GM21390 (cell line): ENCODE results near the gene SP140.
A peak's percentile ranks its signal among the peaks of the same experiment; 100 is the strongest.
"Not testable (repeated sequence)": the region's sequence is repeated elsewhere in the genome, so short reads cannot be mapped to it uniquely, and the experiment has no call there.

Experiments
- ATAC-seq: cut with Tn5 transposase; IDR thresholded peaks from one replicate; pipeline ENCODE4 v1.9.1; 2021; ENCODE audit not compliant: unreplicated experiment

The SP140 gene

DNA sequence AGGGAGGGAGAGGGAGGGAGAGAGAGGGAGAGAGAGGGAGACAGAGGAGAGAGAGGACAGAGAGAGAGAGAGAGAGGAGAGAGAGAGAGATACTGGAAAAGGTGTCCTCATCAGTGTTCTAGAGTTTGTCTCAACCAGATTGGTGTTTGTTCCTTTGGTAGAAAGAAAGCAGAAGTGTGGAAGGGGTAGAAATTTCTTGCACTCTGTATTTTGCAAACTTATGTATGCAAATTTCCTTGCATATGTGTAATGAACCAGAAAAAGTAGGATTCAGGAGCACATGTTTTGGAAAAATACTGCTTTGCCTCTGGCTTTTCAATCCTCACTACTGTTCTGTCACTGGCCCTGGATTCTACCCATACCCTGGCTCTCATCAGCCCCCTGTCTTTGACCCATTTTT is 1.1 kb upstream of the SP140 start:
- no peak for ATAC-seq

DNA sequence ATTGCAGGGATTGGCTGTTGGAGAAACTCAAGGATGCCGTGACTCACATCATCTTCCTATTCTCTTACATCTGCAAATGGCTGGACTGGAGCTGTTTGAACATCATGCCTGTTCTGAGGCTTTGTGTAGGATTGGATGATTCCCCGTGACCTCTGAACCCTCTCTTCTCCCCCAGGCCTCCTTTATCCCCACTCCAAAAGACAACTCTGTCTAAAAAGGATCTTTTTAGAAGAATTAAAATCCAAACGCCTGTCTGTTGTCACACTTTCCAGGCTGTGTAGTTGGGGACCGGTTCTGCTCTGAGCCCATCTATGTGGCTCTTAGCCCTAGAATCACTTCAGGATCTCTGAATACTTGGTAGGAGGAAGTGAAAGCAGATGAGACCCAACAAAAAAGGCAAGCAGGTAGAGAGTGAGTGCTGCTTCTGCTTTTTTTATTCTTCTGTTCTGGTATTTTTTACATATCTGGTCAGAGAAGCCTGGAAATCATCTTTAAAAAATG is 565 bp downstream of the SP140 start:
- peak; percentile 81 for ATAC-seq

DNA sequence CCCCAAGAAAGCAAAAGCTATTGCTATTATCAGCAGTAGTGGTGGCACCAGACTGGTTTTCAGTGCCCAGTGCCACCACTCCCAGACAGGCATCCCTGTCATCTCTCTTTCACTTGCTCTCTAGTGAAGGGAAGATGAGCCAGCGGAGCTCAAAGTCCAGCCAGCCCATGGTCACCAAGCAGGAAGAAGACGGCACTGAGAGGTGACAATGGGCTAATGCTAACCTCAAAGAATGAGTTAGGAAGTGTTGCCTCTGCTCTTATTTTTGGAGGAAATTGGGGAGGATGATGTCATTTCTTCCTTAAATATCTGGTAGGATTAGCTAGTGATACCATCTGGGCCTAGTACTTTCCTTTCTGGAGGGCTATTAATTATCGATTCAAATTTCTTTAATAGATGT is 1.7 kb downstream of the SP140 start:
- no peak for ATAC-seq

DNA sequence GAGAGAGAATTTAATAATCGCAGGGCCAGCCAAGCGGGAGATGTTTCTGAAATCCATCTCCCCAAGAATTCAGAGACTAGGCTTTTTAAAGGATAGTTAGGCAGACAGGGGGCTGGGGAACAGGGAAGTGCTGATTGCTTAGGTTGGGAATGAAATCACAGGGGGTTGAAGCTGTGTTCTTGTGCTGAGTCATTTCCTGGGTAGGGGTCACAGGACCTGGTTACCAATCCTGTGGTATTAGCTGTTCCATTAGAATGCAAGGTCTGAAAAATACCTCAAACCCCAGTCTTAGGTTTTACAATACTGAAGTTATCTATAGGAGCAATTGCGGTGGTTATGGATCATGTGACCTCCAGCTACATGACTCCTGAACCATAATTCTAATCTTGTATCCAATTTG is 4.6 kb downstream of the SP140 start:
- ATAC-seq, result no peak

DNA sequence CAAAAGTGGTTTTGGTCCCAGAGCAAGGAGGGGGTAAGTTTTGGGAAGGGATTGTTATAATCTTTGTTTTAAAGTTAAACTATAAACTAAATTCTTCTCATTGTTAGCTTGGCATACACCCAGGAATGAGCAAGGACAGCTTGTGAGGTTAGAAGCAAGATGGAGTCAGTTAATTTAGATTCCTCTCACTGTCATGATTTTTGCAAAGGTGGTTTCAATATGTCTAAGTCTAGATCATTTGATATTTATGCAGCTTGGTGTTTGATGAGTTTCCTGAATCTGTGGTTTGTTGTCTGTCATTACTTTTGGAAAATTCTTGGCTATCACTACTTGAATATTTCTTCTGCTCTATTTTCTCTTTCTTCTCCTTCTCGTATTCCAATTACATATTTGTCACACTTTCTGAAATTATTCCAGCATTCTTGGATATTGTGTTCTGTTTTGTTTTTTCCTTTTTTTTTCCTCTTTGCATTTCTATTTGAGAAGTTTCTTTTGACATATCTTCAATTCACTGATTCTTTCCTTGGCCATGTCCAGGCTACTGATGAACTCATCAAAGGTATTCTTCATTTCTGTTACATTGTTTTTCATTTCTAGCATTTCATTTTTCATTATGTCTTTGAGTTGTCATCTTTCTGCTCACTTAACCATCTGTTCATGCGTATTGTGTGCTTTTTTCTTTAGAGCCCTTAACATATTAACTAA is 5.1 kb downstream of the SP140 start:
- ATAC-seq, result no peak

DNA sequence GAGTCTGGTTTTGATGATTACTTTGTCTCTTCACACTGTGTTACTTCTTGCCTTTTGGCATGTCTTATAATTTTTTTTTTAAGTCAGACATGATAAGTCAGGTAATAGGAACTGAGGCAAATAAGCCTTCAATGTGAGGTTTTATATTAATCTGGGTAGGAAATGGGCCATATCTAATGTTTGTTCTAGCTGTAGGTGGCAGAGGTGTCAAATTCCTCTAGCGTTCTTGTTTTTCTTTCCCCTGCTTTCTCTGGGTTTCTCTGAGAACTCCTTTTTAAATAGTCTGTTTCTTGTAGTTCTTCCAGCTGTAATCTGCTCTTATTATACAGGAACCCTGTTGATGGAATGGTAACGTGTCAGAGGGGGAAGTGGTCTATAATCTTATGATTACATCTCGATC is 5.7 kb downstream of the SP140 start:
- no peak for ATAC-seq

DNA sequence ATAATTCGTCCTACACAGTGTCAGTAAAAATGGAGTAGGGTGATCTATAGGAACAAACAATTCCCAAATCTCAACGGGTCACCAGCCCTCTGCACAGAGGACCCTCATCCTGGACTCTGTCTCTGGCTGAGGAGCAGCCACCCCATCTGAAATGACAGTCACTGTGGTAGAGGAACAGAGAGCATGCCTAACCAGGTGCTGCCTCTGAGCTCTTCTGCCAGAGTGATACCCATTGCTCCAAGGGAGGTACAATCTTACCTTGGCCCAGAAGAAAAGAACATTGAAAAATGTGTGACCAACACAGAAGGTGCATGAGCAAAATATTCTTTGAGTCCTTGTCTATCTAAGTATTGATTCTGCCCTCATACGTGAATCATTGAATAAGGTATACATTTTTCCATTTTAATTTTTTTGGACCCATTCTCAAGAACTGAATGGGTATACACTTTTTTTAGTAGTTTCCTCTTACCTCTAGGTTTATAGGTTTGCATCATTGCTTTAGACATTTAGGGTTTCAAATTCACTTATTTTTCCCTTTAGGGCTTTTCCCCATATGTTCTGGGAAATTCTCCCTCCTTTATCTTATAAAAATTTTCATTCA is 8.7 kb downstream of the SP140 start:
- ATAC-seq, result peak; percentile 68

DNA sequence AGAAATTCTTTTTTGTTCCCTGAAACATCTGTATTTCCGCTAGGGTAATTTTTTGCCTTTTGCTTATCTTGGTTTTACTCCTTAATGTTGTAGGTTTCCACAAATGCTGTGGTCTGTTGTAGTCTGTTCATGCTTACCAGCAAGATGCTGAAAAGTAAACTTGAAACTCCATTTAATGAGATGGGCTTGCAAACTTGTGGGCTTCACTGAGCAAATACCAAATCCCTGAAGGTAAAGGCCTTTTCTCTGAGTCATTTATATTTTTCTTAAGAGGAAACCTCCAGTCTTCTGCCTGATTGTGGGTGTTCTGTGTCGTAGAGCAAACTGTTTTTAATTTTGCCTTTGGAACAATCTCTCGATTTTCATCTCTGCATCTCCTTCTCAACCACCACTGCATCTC is 9.3 kb downstream of the SP140 start:
- no peak for ATAC-seq

DNA sequence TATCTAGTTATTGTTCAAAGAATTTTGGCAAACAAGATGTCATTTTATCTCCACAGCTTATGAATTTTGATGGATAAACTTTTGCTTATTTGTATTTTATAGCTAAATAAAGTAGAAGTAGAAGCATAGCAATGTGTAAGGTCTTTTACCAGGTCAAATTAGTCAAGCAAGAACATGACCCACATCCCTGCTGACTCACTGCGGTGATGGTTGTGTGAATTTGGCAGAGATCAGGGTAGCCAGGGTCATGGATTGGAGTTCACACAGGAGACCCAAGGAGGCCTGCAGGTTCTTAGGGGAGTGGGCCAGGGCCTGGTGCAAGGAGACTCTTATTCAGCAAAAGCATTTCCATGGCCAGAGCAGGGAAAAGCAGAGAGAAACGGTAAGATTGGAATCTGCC is 18.7 kb downstream of the SP140 start:
- no peak for ATAC-seq

DNA sequence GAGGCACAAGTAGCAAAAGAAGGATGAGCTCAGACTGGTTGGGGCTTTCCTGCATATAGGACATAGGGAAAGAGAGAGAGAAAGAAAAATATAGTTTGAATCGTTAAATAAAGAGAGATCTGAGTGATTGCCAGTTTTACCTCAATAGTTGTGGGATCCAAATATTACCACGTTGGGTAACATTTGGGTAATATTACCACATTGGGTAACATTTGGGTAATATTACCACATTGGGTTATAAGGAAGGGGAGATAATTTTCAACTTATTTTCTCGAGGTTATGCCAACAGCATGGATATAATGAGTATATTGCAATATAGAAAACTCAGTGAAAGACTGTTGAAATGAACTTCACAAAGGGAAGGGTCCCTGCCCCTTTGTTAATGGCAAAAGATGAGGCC is 20.7 kb downstream of the SP140 start:
- no peak for ATAC-seq

DNA sequence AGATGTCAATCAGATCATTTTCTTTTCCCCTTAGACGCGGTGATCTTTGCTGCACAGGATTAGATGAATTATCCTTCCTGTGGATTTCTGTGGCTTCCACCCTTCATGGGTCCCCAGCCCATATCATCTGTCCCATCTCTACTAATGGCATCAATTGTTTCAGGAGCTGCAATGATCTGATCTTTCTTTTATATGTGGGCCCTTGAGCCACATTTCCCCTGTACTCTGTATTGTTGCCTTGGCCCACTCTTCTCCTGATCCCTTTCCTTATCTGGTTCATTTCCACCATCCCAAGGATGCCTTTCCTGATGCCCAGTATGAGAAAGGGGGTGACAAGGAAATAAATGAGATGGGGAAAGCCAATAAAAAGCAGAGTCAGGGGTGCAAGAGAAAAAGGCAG is 24.7 kb downstream of the SP140 start:
- no peak for ATAC-seq

DNA sequence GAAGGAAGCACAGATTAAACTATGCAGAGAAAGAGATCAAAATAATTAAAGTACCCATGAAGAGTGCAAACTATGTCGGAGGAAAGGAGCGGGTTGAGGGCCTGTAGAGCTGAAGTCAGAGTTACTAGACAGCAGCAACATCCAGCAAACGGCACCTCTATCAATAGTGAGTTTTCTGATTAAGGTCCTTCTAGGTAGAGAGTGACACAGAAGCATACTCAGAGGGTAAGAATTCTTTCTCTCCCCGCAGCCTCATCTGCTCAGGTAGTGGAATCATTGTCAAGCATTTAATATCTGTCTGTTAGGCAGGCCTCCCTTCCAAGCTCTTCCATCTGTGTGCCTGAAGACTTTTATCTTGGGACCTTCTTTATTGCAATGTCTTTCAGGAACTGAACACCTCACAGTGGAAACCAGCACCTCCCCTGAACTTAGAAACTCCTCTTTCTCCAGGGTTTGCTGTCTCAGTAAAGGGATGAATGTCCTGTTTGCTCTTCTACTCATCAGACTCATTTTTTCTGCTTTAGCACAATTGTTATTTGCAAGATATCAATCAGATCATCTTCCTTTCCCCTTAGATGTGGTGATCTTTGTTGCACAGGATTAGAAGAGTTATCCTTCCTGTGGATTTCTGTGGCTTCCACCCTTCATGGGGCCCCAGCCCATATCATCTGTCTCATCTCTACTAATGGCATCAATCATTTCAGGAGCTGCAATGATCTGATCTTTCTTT is 28.8 kb downstream of the SP140 start:
- ATAC-seq, result no peak

DNA sequence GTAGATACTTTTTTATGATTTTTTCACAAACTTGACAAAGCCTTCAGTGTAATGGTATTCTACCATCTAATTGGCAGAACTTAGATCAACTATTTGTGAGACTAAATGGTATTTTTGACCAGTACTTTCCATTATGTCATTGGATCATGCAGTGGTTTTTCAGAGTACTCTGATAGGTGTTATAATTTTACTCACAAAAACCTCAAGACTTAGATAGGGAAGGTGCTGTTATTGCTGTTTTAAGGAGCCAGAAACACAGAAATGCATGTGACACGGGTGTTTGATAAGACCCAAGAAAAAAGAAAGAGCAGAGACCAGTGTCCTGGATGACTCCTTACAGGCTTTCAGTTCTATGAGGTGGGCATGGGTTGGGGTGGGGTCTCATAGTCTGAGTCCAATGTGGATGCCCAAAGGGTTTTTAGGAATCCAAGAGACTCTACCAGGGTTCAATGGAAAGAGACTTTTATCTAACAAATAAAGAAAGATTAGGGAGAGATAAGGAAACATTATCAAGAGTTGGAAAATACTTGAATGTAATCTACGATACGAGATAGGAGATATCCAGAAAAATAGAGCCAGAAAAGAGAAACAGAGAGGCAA is 31.3 kb downstream of the SP140 start:
- no peak for ATAC-seq

DNA sequence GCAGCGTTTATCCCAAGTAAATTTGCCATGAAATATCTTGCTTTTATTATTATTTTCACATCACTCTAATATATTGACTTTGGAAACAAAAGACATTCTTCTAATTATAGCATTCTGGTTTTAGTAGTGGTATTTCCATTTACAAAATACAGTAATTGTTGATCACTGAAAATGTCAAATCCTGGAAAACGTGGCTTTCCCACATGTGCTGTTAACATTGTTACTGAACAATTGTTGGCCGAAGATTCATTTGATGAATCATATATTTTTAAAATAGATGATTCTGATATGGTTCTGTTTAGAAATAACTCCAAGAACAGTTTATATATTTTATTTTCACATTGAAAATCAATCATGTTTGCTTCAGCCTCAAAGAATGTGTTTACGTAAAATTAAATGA is 32.9 kb downstream of the SP140 start:
- ATAC-seq, result no peak

DNA sequence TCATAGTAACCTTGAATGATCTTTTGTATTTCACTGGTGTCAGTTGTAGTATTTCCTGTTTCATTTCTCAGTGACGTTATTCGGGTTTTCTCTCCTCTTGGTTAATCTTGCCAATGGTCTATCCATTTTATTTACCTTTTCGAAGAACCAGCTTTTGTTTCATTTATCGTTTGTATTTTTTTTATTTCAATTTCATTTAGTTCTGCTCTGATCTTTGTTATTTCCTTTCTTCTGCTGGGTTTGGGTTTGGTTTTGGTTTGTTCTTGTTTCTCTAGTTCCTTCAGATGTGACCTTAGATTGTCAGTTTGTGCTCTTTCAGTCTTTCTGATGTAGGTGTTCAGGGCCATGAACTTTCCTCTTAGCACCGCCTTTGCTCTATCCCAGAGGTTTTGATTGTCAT is 36.7 kb downstream of the SP140 start:
- no peak for ATAC-seq

DNA sequence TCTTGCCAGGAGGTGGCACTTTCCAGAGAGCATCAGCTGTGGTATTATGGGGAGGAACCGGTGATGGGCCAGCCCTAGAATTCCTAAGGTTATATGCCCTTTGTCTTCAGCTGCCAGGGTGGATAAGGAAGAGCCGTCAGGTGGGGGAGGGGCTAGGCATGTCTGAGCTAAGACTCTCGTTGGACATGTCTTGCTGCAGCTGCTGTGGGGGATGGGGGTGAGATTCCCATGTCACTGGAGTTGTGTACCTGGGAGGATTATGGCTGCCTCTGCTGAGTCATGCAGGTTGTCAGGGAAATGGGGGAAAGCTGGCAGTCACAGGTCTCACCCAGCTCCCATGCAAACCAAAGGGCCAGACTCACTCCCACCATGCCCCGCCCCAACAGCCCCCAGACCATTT is 39.4 kb downstream of the SP140 start:
- ATAC-seq, result not testable (repeated sequence)

DNA sequence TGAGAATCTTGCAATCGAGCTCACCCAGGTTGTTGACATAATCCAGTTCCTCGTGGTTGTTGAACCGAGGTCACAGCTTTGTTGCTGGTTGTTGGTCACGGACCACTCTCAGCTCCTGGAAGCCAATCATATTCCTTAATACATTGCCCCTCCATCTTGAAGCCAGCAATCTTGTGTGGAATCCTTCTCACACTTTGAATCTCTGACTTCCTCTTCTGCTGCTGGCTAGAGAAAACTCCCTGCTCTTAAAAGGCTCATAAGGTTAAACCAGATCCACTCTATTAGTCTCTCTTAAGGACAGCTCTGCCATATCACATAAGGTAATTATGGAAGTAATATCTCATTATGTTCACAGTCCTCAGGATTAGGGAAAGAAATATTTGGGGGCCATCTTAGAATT is 41.1 kb downstream of the SP140 start:
- no peak for ATAC-seq

DNA sequence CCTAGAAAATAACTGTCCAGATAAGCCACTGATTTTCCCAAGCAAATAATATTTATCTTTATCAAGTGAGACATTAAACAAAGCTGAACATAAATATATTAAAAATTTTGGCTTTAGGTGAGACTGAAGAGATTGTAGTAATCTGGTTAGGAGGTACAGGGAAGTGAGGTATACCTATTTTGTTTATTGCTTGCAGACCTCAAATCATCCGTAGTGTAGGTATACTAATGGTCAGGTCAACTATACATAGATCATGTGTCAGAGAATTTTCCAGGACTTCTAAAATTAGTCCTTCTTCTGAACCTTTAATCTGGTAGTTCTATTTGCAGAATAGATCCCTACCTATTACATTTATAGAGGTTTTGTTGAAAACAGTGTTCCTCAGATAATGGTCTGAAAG is 41.5 kb downstream of the SP140 start:
- ATAC-seq, result peak; percentile 13

DNA sequence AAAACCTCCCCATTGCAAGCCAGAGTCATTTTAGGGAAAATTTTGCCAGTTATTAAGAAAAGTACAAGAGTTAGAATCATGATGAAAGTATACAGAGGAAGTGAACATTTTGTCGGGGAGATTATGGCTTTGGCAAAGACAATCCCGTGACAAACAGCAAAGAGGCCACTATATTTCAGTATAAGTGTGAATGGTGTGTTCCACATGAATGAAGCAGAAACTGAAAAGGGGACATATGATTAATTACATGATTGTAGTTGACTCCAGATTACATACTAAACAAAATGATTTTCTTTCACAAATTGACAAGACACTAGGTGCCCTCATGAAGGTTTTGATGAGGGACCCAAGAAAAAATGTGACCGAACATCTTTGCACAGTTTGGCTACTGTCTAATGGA is 42.0 kb downstream of the SP140 start:
- ATAC-seq, result peak; percentile 64

DNA sequence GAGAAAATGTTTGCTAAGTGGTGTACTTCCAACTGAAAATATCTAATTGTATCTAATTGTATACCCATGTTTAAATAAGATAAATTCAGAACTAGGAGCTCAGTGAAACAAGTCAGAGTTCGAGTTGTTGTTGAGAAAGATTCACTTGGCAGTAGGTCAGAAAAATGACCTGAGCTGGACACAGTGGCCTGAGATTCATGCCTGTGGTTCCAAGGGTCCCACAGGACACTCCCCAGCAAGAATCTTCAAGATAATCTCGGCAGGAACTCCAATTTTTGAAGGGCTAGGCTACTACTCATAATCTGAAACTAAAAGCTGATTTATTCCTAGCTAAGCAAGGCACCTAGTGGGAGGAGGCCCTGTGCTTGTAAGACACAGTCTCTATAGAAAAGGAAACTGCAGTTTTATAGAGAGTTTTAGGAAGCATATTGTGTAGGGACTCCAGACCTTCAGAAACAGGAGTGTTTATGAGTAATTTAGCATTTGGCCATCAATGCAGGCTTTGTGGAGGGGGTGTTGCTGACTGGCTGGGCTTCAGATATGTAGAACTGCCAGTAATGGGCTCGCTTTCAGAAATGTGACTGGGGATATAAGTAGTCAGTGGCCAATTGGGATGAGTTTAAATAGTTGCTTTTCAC is 43.2 kb downstream of the SP140 start:
- ATAC-seq, result peak; percentile 61

DNA sequence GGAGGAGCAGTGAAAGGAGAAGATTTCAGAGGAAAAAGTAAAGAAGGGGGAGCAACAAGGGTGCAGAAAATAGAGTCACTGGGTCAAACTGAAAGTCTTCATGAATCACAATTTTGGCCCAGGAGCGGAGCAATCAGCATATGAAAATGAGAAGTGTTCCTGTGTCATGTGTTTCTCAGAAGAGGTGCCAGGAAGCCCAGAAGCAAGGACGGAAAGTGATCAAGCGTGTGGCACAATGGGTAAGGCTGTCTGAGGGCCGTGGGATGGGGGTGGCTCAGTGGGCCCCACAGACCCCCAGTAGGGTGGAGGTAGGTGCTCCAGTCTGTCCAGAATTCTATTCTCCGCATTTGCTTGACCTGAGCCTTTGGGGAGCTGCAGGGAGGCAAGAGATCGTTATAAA is 44.2 kb downstream of the SP140 start:
- ATAC-seq, result peak; percentile 28
